MM.1S (cell line): Measurements from ENCODE around the gene WDR31.

Experiments
- DNase-seq: peaks from one replicate; pipeline ENCODE4 v3.0.0-alpha.2; 2015
- H2AFZ ChIP-seq: fragments of 300-600 bp; sonication (generic); 2 replicates; pipeline ENCODE4 v1.6.0; 2016; ENCODE audit warnings: antibody characterized with exemption, low read length
- H3F3A ChIP-seq: fragments of 300-600 bp; sonication (generic); 2 replicates; pipeline ENCODE4 v1.6.1; 2016; ENCODE audit warnings: mild to moderate bottlenecking, antibody characterized with exemption, low read length, moderate library complexity, mixed read lengths; ENCODE audit not compliant: insufficient read depth
- H3K27ac ChIP-seq: fragments of 300-600 bp; sonication (generic); 2 replicates; pipeline ENCODE4 v1.5.1; 2016; ENCODE audit warnings: mild to moderate bottlenecking, low read length
- H3K27me3 ChIP-seq: fragments of 300-600 bp; sonication (generic); replicated peaks from 2 replicates; pipeline ENCODE4 v1.6.0; 2016; ENCODE audit warnings: low read length; ENCODE audit not compliant: insufficient read depth
- H3K36me3 ChIP-seq: fragments of 300-600 bp; sonication (generic); replicated peaks from 2 replicates; pipeline ENCODE4 v1.6.1; 2016; ENCODE audit warnings: mild to moderate bottlenecking, low read length, mixed read lengths; ENCODE audit not compliant: insufficient read depth
- H3K4me1 ChIP-seq: fragments of 300-600 bp; sonication (generic); 2 replicates; pipeline ENCODE4 v1.6.1; 2016; ENCODE audit warnings: low read length, mixed read lengths
- H3K4me2 ChIP-seq: fragments of 300-600 bp; sonication (generic); 2 replicates; pipeline ENCODE4 v1.6.0; 2016; ENCODE audit warnings: low read depth, low read length
- H3K4me3 ChIP-seq: fragments of 300-600 bp; sonication (generic); 2 replicates; pipeline ENCODE4 v1.5.1; 2016; ENCODE audit warnings: low read length, mixed read lengths
- H3K79me2 ChIP-seq: fragments of 300-600 bp; sonication (generic); 2 replicates; pipeline ENCODE4 v1.6.1; 2016; ENCODE audit warnings: mixed run types, low read length, mixed read lengths
- H3K9ac ChIP-seq: fragments of 300-600 bp; sonication (generic); 2 replicates; pipeline ENCODE4 v1.6.1; 2016; ENCODE audit warnings: low read length, mixed read lengths
- H3K9me2 ChIP-seq: fragments of 300-600 bp; sonication (generic); replicated peaks from 2 replicates; pipeline ENCODE4 v1.6.1; 2016; ENCODE audit warnings: mild to moderate bottlenecking, low read length, mixed read lengths; ENCODE audit not compliant: insufficient read depth
- H3K9me3 ChIP-seq: fragments of 300-600 bp; sonication (generic); replicated peaks from 2 replicates; pipeline ENCODE4 v1.6.1; 2016; ENCODE audit warnings: mild to moderate bottlenecking, low read length, mixed read lengths; ENCODE audit not compliant: insufficient read depth
- H4K20me1 ChIP-seq: fragments of 300-600 bp; sonication (generic); 2 replicates; pipeline ENCODE4 v1.6.1; 2016; ENCODE audit warnings: mild to moderate bottlenecking, low read length, moderate library complexity, mixed read lengths; ENCODE audit not compliant: insufficient read depth
- CTCF ChIP-seq: fragments of 300-600 bp; sonication (generic); IDR thresholded peaks from 2 replicates; pipeline ENCODE4 v1.5.1; 2016; ENCODE audit warnings: antibody characterized with exemption, low read length, mixed read lengths
- EZH2 ChIP-seq: fragments of 300-600 bp; sonication (generic); optimal IDR thresholded peaks from 2 replicates; pipeline ENCODE3; 2017; ENCODE audit warnings: low read depth, mild to moderate bottlenecking, antibody characterized with exemption, low read length, mixed read lengths
- EZH2phosphoT487 ChIP-seq: fragments of 300-600 bp; sonication (generic); IDR thresholded peaks from 2 replicates; pipeline ENCODE4 v1.6.1; 2018; ENCODE audit warnings: antibody characterized with exemption, low read length

WDR31 gene

DNA sequence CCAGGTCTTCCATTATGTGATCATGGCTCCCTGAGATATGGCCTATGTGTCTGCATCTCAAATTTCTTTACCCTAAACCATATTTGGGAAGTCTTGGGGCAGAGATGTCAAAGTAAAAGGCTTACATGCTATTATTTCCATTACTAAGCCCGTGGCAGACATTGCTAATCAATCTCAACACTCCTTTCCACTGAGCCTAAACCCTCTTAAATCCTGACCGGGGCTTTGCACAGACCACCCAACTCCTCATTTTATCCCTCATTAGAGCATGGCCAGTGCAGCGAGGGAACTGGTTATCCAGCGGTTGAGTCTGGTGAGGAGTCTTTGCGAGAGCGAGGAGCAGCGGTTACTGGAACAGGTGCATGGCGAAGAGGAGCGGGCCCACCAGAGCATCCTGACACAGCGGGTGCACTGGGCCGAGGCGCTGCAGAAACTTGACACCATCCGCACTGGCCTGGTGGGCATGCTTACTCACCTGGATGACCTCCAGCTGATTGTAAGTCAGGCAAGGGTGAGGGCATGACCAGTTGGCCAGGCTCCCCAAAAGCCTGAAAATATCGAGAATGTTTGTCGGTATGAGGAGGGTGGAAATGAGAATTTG is 20.3 kb upstream of the WDR31 start:
- no peak for DNase-seq
- Histone ChIP-seq H4K20me1 (no peaks in the 10 kb centered on the region), H3K79me2 (peaks cover 16% of the 10 kb centered on the region), H3K36me3 (no peaks in the 10 kb centered on the region), H3K9me3 (no peaks in the 10 kb centered on the region), H3K4me3 (no peak overlapping the region), H3F3A (no peaks in the 10 kb centered on the region), H3K9me2 (no peaks in the 10 kb centered on the region), H3K4me2 (no peak overlapping the region), H3K27ac (no peak overlapping the region), H3K27me3 (no peaks in the 10 kb centered on the region), H2AFZ (no peak overlapping the region), H3K9ac (no peak overlapping the region), H3K4me1 (no peaks in the 10 kb centered on the region)
- no peak for TF ChIP-seq EZH2
- TF ChIP-seq CTCF = no peak
- no peak for TF ChIP-seq EZH2phosphoT487

- no peak for DNase-seq
- no peak overlapping the region for H3K4me3 ChIP-seq
- no peak overlapping the region for H2AFZ ChIP-seq
- no peaks in the 10 kb centered on the region for H4K20me1 ChIP-seq
- H3K27ac ChIP-seq = no peak overlapping the region
- H3K9ac ChIP-seq = no peak overlapping the region
- peaks cover 16% of the 10 kb centered on the region for H3K79me2 ChIP-seq
- H3K9me2 ChIP-seq = no peaks in the 10 kb centered on the region
- TF ChIP-seq EZH2phosphoT487 = no peak
- TF ChIP-seq CTCF = no peak
- no peak for TF ChIP-seq EZH2
- H3K4me2 ChIP-seq = no peak overlapping the region
- no peaks in the 10 kb centered on the region for H3K36me3 ChIP-seq
- H3K27me3 ChIP-seq = no peaks in the 10 kb centered on the region
- no peaks in the 10 kb centered on the region for H3K4me1 ChIP-seq
- H3K9me3 ChIP-seq = no peaks in the 10 kb centered on the region
- H3F3A ChIP-seq = no peaks in the 10 kb centered on the region; the same call in 1 of the 2 replicates
Measured at GRCh38 chr9:113359385-113359784, 19.3 kb upstream of the WDR31 start.

DNA sequence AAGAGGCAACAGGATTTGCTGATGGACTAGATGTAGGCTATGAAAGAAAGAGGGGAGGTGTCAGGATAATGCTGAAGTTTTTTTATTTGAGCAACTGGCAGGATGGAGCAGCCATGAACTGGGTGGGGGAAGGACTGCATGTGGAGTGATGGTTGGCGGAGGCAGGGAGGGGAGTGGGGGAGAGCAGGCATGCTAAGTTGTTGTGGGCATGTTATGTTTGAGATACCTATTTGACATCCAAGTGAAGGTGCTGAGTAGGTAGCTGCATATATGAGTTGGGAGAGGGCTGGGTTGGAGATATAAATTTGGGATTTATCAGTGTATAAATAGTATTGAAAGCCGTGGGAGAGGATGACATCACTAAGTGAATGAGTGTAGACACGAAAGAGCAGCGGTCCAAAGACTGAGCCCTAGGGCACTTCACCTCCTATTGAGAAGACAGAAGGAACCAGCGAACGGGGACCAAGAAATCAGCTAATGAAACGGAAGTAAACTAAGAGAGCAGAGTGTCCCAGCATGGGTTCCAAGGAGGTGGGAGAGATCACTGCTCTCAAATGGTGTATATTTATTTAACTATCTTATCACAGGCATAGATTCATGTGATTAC is 16.7 kb upstream of the WDR31 start:
- H3K27me3 ChIP-seq = no peaks in the 10 kb centered on the region
- H3K4me2 ChIP-seq = no peak overlapping the region
- TF ChIP-seq EZH2phosphoT487 (no peak), EZH2 (no peak), CTCF (no peak)
- H2AFZ ChIP-seq = no peak overlapping the region
- H3K27ac ChIP-seq = no peak overlapping the region
- H3K9me2 ChIP-seq = no peaks in the 10 kb centered on the region
- peaks cover 37% of the 10 kb centered on the region for H3K79me2 ChIP-seq
- H3K4me1 ChIP-seq = peaks cover 12% of the 10 kb centered on the region
- no peaks in the 10 kb centered on the region for H3K36me3 ChIP-seq
- no peak for DNase-seq
- H3K4me3 ChIP-seq = no peak overlapping the region
- H3F3A ChIP-seq = peaks cover 3% of the 10 kb centered on the region
- no peaks in the 10 kb centered on the region for H3K9me3 ChIP-seq
- H4K20me1 ChIP-seq = no peaks in the 10 kb centered on the region
- H3K9ac ChIP-seq = no peak overlapping the region
